AG04449 (cell line): Measurements from ENCODE around the gene STAM.

Experiments
- CTCF ChIA-PET: fragments of 350-600 bp; formaldehyde crosslinking; extraction: SDS; loops from one replicate; lab custom pipeline; 2021; ENCODE audit warnings: antibody characterized with exemption; lab: Yijun Ruan, JAX
- POLR2A ChIA-PET: fragments of 400-600, 350-600 bp; formaldehyde crosslinking; extraction: SDS; loops from one replicate; lab custom pipeline; 2020; ENCODE audit warnings: antibody characterized with exemption, inconsistent platforms; lab: Yijun Ruan, JAX
- DNase-seq: peaks from one replicate; pipeline ENCODE4 v3.0.0-alpha.2; 2010; ENCODE audit warnings: low read depth, low spot score
- H3K4me3 ChIP-seq: 2 replicates; pipeline ENCODE4 v1.5.1; 2011; ENCODE audit warnings: low read depth, mild to moderate bottlenecking, control low read depth, low read length
- CTCF ChIP-seq: IDR thresholded peaks from one replicate; pipeline ENCODE4 v1.5.1; 2011; ENCODE audit warnings: mild to moderate bottlenecking, moderate library complexity, low read length, control low read depth, inconsistent platforms; ENCODE audit not compliant: insufficient read depth; ENCODE audit errors: missing control alignments

Gene STAM

GRCh38 chr10:17655567-17656146 is 11.7 kb downstream of the STAM start:
- no peak overlapping the region for H3K4me3 ChIP-seq
- DNase-seq, result no peak
- no peak for TF ChIP-seq CTCF
- ChIA-PET POLR2A (no interaction called here), CTCF (interaction anchor here (1.7 kb wide), 1 partner anchor 17 kb away, joined by 3 read pairs; no protein-coding TSS in a partner anchor)

- no peak for TF ChIP-seq CTCF
- CTCF ChIA-PET, result no interaction called here
- DNase-seq, result no peak
- no peak overlapping the region for H3K4me3 ChIP-seq
- POLR2A ChIA-PET, result no interaction called here
These were observed 13.2 kb downstream of the STAM start for GRCh38 chr10:17657103-17657500.

DNA sequence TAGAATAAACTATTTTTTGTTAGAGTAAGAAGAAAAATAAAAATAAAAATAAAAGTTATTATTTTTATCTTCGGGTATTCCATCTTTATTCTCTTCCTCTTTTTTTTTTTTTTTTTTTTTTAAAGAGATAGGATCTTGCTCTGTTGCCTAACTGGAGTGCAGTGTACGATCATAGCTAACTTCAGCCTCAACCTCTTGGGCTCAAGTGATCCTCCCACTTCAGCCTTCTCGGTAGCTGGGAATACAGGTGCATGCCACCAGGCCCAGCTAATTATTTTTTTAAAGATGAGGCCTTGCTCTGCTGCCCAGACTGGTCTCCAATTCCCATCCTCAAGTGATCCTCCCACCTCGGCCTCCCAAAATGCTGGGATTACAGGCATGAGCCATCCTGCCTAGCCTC is 15.4 kb downstream of the STAM start:
- ChIA-PET CTCF (no interaction called here), POLR2A (interaction anchor here (0.7 to 1.0 kb wide), 2 partner anchors 12 to 16 kb away, joined by 3 to 8 read pairs; partner anchors contain the start of gene STAM)
- no peak overlapping the region for H3K4me3 ChIP-seq
- no peak for TF ChIP-seq CTCF
- DNase-seq, result no peak

DNA sequence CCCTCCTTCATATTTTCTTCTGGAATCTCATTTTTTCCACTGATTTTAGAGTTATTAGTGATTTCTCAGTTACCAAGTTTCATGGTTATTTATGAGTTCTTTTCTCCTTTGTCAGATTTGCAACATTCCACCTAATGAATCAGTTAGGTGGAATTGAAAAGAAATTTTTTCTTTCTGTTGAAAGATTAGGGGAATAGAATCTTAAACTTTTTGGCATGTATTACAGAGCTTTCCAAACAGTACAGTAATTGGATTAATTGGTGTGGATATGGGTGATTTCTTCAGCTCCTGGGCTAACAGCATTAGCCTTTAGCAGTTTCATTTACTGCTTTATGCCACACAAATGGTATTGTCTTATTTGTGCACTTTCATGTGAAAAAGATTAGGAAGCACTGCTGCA is 17.0 kb downstream of the STAM start:
- no peak overlapping the region for H3K4me3 ChIP-seq
- CTCF ChIA-PET, result interaction anchor here (1.0 to 1.8 kb wide), 4 partner anchors 10 to 28 kb away, joined by 3 to 7 read pairs (median 4); no protein-coding TSS in a partner anchor
- POLR2A ChIA-PET, result no interaction called here
- no peak for DNase-seq
- TF ChIP-seq CTCF, result no peak

DNA sequence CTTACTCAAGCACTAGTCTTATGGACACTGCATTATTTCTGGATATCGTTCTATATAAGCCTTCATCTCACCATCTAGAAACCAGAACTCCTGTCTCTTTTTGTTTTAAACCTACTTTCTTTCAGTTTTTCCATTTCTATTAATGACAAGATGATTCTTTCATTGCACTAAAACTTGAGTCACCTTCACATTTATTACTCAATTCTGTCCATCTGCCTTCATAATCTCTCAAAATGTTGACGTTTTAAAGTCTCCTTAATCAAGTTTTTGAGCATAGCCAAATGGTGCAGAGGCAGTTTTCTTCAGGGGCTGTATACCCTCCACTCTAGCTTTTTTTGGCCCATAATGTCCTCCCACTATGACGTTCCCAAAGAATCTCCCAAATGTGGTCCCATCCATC is 17.6 kb downstream of the STAM start:
- TF ChIP-seq CTCF, result no peak
- H3K4me3 ChIP-seq, result no peak overlapping the region
- DNase-seq, result no peak
- ChIA-PET CTCF (interaction anchor here (1.0 to 1.8 kb wide), 5 partner anchors 9 to 27 kb away, joined by 3 to 7 read pairs (median 3); no protein-coding TSS in a partner anchor), POLR2A (no interaction called here)

DNA sequence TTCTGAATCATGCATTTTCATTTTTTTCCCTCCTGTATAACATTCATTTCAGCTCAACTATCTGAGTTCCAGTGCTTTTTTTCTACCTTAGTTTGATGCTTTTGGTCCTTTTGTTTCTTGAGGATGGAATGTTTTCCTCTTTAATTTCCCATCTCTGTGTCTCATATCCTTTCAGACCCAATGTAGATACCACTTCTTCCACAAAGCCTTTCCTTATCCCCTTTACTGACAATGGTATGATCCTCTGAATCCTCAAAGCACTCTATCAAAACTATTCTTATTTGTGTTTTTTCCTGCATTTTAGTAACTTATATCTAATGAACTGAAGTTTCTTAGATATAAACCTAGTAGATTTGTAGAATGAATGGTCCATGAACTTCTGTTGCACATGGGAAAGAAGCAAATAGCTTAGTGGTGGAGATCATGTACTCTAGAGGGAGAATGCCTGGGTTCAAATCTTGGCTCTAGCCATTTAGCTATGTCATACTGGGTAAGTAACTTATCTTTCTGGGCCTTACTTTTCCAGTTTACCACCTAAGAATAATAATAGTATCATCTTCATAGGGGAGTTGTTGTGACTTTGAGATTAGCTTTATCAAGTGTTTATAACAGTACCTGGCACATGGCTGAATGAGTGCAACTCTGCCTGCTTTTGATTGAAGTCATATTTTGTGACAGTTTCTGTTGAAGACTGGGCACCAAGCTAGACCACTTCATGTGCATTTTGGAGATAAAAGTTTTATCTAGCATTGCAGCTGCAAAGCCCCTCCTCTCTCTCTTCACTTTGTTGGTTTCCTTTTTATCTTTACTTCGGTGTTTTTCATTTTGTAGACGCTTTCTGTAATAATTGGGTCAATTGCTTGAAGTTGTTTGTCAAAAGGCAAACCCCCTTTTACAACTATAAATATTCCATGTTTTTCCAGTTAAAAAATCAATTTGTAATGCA is 18.5 kb downstream of the STAM start:
- DNase-seq, result no peak
- ChIA-PET CTCF (interaction anchor here (1.1 to 1.8 kb wide), 4 partner anchors 8 to 17 kb away, joined by 3 to 7 read pairs (median 3); no protein-coding TSS in a partner anchor), POLR2A (interaction anchor here (0.9 to 1.3 kb wide), 2 partner anchors 19 to 46 kb away, joined by 3 read pairs; partner anchors contain the start of gene STAM)
- H3K4me3 ChIP-seq, result no peak overlapping the region
- no peak for TF ChIP-seq CTCF
